Measurements from ENCODE around the gene CACUL1.
"Not testable (repeated sequence)": the region's sequence is repeated elsewhere in the genome, so short reads cannot be mapped to it uniquely, and the experiment has no call there.

Gene CACUL1

GRCh38 chr10:118754556-118755423 is at the start of gene CACUL1:
Gene CACUL1, minus strand, starts transcription at chr10:118754970. Its CDS starts 208 bp downstream, at chr10:118754762.
- DNase-seq (ENCODE audit: low read depth in 2 of 2), result peak; percentile 98 to 100

- DNase-seq (ENCODE audit: low read depth in 2 of 2), result no peak
Measured at GRCh38 chr10:118804262-118804773, 49.5 kb upstream of the CACUL1 start.

GRCh38 chr10:118802126-118802793 is 47.5 kb upstream of the CACUL1 start:
- no peak for DNase-seq (ENCODE audit: low read depth in 2 of 2)

- no peak for DNase-seq (ENCODE audit: low read depth in 2 of 2)
Measured at GRCh38 chr10:118800920-118801319, 46.1 kb upstream of the CACUL1 start.

- no peak for DNase-seq (ENCODE audit: low read depth in 2 of 2)
Measured at GRCh38 chr10:118799777-118800176, 45.0 kb upstream of the CACUL1 start.

GRCh38 chr10:118798231-118798662 is 43.5 kb upstream of the CACUL1 start:
- no peak for DNase-seq (ENCODE audit: low read depth in 2 of 2)

- DNase-seq (ENCODE audit: low read depth in 2 of 2), result not testable (repeated sequence)
Measured at GRCh38 chr10:118794971-118795370, 40.2 kb upstream of the CACUL1 start.

GRCh38 chr10:118793545-118793944 is 38.8 kb upstream of the CACUL1 start:
- DNase-seq (ENCODE audit: low read depth in 2 of 2), result no peak

GRCh38 chr10:118792526-118792925 is 37.8 kb upstream of the CACUL1 start:
- no peak for DNase-seq (ENCODE audit: low read depth in 2 of 2)

GRCh38 chr10:118790058-118790457 is 35.3 kb upstream of the CACUL1 start:
- DNase-seq (ENCODE audit: low read depth in 2 of 2), result no peak

- no peak for DNase-seq (ENCODE audit: low read depth in 2 of 2)
Measured at GRCh38 chr10:118785551-118785950, 30.8 kb upstream of the CACUL1 start.

- no peak for DNase-seq (ENCODE audit: low read depth in 2 of 2)
Measured at GRCh38 chr10:118783776-118784545, 29.2 kb upstream of the CACUL1 start.

GRCh38 chr10:118782916-118783465 is 28.2 kb upstream of the CACUL1 start:
- DNase-seq (ENCODE audit: low read depth in 2 of 2), result not testable (repeated sequence)

GRCh38 chr10:118781541-118781940 is 26.8 kb upstream of the CACUL1 start:
- no peak for DNase-seq (ENCODE audit: low read depth in 2 of 2)

- no peak for DNase-seq (ENCODE audit: low read depth in 2 of 2)
Measured at GRCh38 chr10:118778727-118779126, 24.0 kb upstream of the CACUL1 start.

GRCh38 chr10:118776960-118777359 is 22.2 kb upstream of the CACUL1 start:
- no peak for DNase-seq (ENCODE audit: low read depth in 2 of 2)

- DNase-seq (ENCODE audit: low read depth in 2 of 2), result no peak
Measured at GRCh38 chr10:118776033-118776432, 21.3 kb upstream of the CACUL1 start.

GRCh38 chr10:118775478-118775877 is 20.7 kb upstream of the CACUL1 start:
- no peak for DNase-seq (ENCODE audit: low read depth in 2 of 2)

GRCh38 chr10:118773041-118773440 is 18.3 kb upstream of the CACUL1 start:
- DNase-seq (ENCODE audit: low read depth in 2 of 2), result no peak

GRCh38 chr10:118771976-118772375 is 17.2 kb upstream of the CACUL1 start:
- DNase-seq (ENCODE audit: low read depth in 2 of 2), result no peak

- no peak for DNase-seq (ENCODE audit: low read depth in 2 of 2)
Measured at GRCh38 chr10:118769898-118770600, 15.3 kb upstream of the CACUL1 start.

All from stimulated activated CD8-positive, alpha-beta memory T cell treated with anti-CD3 and anti-CD28 coated beads, Interleukin-2, amount 100 ng/mL, for 1 hour (primary cell).